Mammary epithelial cell (primary cell): ENCODE results near the gene ADGRG1.

Source experiments
- EZH2 ChIP-seq: IDR thresholded peaks from 2 replicates; pipeline ENCODE4 v1.6.1; 2012; ENCODE audit warnings: low read length, inconsistent platforms, borderline replicate concordance
- TF ChIP-seq, protein P1 (sequence below), 2 donors: IDR thresholded peaks in 1 of 2; conservative IDR thresholded peaks in 1 of 2; 2 replicates each; pipeline ENCODE4 v1.5.1; 2011 to 2012; ENCODE audit warnings: inconsistent platforms in 2 of 2, low read length in 2 of 2, mild to moderate bottlenecking in 2 of 2, control low read depth in 1 of 2, low read depth in 1 of 2; ENCODE audit not compliant: insufficient read depth in 1 of 2; ENCODE audit errors: extremely low read depth in 1 of 2

DNA sequence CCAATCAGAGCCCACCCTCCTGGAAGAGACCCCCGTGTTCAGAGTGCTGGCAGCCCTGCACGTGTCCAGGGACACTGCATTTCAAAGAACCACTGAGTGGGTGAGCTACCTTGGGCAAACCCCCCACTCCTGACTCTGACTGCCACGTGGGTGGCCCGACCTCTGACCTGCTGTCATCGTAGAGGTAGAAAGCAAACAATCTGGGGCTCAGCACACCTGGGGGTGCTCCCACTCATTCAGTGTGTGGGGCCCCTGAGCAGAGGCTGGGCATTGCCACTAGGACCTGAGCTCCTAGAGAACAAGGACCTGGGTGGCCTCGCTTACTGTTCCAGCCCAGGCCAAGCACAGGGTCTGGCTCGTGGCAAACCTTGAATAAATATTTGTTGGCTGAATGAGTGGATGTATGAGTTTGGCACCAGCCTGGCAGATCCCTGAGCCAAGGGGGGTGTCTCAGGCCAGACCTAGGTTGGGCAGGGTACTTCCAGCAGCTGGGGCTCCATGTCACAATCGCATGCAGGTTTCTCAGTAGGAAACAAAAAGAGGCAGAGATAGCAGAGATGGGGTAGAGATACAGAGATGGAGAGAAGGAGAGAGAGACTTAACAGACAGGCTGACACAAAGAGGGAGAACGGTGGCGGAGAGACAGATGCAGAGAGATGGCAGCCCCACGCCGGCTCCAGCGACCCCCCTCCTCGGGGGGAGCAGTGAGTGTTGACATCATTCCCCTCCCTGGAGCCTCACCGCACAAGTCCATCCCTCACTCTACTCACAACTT, 60.7 kb downstream of the ADGRG1 start:
- no peak for TF ChIP-seq EZH2
- TF ChIP-seq, protein P1, sequence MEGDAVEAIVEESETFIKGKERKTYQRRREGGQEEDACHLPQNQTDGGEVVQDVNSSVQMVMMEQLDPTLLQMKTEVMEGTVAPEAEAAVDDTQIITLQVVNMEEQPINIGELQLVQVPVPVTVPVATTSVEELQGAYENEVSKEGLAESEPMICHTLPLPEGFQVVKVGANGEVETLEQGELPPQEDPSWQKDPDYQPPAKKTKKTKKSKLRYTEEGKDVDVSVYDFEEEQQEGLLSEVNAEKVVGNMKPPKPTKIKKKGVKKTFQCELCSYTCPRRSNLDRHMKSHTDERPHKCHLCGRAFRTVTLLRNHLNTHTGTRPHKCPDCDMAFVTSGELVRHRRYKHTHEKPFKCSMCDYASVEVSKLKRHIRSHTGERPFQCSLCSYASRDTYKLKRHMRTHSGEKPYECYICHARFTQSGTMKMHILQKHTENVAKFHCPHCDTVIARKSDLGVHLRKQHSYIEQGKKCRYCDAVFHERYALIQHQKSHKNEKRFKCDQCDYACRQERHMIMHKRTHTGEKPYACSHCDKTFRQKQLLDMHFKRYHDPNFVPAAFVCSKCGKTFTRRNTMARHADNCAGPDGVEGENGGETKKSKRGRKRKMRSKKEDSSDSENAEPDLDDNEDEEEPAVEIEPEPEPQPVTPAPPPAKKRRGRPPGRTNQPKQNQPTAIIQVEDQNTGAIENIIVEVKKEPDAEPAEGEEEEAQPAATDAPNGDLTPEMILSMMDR (conservative IDR thresholded peaks at IDR 0.05 in 1 of 2, IDR thresholded peaks at IDR 0.05 in 1 of 2; ENCODE audit: extremely low read depth in 1 of 2, insufficient read depth in 1 of 2, low read depth in 1 of 2, low read length in 2 of 2), result no peak
